ENCODE results near the gene TXNDC5.

DNA sequence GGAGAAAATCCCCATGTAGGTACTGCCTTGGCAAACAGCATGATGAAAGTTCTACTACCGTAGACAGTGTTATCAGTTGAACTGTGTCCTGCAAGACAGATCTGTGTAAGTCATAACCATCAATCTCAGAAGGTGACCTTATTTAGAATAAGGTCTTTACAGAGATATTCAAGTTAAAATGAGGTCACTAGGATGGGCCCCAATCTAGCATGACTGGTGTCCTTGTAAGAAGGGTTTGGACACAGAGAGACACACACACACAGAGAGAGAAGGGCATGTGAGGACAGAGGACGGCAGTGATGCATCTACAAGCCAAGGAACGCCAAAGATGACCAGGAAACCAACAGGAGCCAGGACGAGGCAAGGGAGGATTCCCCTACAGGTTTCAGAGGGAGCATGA lies 8.8 kb downstream of the TXNDC5 start:
- TF ChIP-seq EZH2phosphoT487 (IDR thresholded peaks at IDR 0.05; ENCODE audit: insufficient read depth, low read depth) (no peak), EZH2 (IDR thresholded peaks at IDR 0.05; ENCODE audit: insufficient read depth, poor library complexity, severe bottlenecking) (no peak)

Data from GM23248 (cell line).